ENCODE measurements around the gene OSBPL10. TPM values are rescaled to one million over a fixed set of nuclear protein-coding genes. Genes with fewer than 3 reads are reported as not detected.

The OSBPL10 gene
- total RNA-seq, 1 donor from 2014 or later, result 24.4 TPM

DNA sequence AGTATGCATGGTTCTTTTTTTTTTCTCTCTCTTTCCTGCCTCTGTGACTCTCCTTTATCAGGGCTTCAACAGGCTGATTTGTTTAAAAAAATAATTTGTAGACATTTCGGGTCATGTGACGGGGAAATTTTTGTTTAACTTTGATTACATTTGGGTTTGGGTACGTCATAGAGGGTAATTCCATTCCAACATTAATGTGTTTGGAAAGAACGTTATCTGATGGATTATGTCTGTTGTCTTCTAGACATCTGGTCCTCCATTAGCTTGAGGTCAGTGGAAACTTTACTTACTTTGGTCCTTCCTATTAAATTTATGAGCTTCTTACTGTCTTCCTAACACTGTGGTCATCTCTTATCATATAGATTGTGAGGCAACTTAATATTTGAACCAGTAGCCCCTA lies 367.4 kb downstream of the OSBPL10 start:
- peaks cover 37% of the 10 kb centered on the region for H3K36me3 Mint-ChIP-seq
- no peaks in the 10 kb centered on the region for H3K27me3 Mint-ChIP-seq
- peaks cover 4% of the 10 kb centered on the region for H3K4me1 Mint-ChIP-seq (ENCODE audit: unreplicated experiment)
- H3K27ac Mint-ChIP-seq, result no peak overlapping the region
- no peak for DNase-seq (ENCODE audit: extremely low spot score, unreplicated experiment)
- TF ChIP-seq, protein P1, sequence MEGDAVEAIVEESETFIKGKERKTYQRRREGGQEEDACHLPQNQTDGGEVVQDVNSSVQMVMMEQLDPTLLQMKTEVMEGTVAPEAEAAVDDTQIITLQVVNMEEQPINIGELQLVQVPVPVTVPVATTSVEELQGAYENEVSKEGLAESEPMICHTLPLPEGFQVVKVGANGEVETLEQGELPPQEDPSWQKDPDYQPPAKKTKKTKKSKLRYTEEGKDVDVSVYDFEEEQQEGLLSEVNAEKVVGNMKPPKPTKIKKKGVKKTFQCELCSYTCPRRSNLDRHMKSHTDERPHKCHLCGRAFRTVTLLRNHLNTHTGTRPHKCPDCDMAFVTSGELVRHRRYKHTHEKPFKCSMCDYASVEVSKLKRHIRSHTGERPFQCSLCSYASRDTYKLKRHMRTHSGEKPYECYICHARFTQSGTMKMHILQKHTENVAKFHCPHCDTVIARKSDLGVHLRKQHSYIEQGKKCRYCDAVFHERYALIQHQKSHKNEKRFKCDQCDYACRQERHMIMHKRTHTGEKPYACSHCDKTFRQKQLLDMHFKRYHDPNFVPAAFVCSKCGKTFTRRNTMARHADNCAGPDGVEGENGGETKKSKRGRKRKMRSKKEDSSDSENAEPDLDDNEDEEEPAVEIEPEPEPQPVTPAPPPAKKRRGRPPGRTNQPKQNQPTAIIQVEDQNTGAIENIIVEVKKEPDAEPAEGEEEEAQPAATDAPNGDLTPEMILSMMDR (conservative IDR thresholded peaks at IDR 0.05), result no peak
- H3K9me3 Mint-ChIP-seq, result peaks cover 16% of the 10 kb centered on the region
- no peak overlapping the region for H3K4me3 Mint-ChIP-seq

- H3K9me3 Mint-ChIP-seq, result peaks cover 19% of the 10 kb centered on the region
- no peak overlapping the region for H3K4me3 Mint-ChIP-seq
- TF ChIP-seq, protein P1 (conservative IDR thresholded peaks at IDR 0.05), result no peak
- H3K27ac Mint-ChIP-seq, result no peak overlapping the region
- no peaks in the 10 kb centered on the region for H3K27me3 Mint-ChIP-seq
- peaks cover 39% of the 10 kb centered on the region for H3K36me3 Mint-ChIP-seq
- H3K4me1 Mint-ChIP-seq (ENCODE audit: unreplicated experiment), result peaks cover 4% of the 10 kb centered on the region
- DNase-seq (ENCODE audit: extremely low spot score, unreplicated experiment), result no peak
Measured at GRCh38 chr3:31613177-31613576, 367.9 kb downstream of the OSBPL10 start.

Other genes with a start within 250 kb of the OSBPL10 start
- 2.8 and 7.1 TPM in 2 replicates for gene ZNF860, start 488 bp upstream of the OSBPL10 start, total RNA-seq (ENCODE audit: low replicate concordance)
- 17.5 and 17.8 TPM in 2 replicates for gene GPD1L, start 125.4 kb upstream of the OSBPL10 start, total RNA-seq (ENCODE audit: low replicate concordance)

All from type B pancreatic cell (in vitro differentiated cells).